GM12878 (cell line): ENCODE measurements around the gene CEP97. TPM values are rescaled to one million over a fixed set of nuclear protein-coding genes. Genes with fewer than 3 reads are reported as not detected.

Source experiments
- ATAC-seq: fragments of 200-7000 bp; cut with Tn5 transposase; 3 replicates; pipeline ENCODE4 v1.9.1; 2020; ENCODE audit warnings: mild to moderate bottlenecking, moderate library complexity
- BruUV-seq: library from RNA; stranded (reverse); fragments of 400-500 nt; replicated peaks from 2 replicates; lab custom pipeline; 2021; lab: Mats Ljungman, UMichigan
- CTCF ChIA-PET: fragments of 300-600 bp; sonication (Branson Sonifier 250); formaldehyde crosslinking; extraction: SDS; loops from one replicate; lab custom pipeline; 2021; ENCODE audit warnings: inconsistent platforms; lab: Yijun Ruan, JAX
- POLR2A ChIA-PET: fragments of 350-600 bp; formaldehyde crosslinking; extraction: SDS; loops from one replicate; lab custom pipeline; 2021; ENCODE audit warnings: inconsistent platforms; lab: Charles Lee
- RAD21 ChIA-PET: fragments of 300-600 bp; sonication (Branson Sonifier 250); formaldehyde crosslinking; loops from one replicate; lab custom pipeline; 2023; ENCODE audit warnings: antibody characterized with exemption; ENCODE audit not compliant: unreplicated experiment; lab: Charles Lee
- SMC1A ChIA-PET: fragments of 300-600 bp; sonication (Branson Sonifier 250); formaldehyde crosslinking; loops from one replicate; lab custom pipeline; 2023; ENCODE audit not compliant: unreplicated experiment, uncharacterized antibody; lab: Charles Lee
- DNase-seq: peaks from one replicate; pipeline ENCODE4 v3.0.0-alpha.2; 2011; ENCODE audit warnings: low read depth, low spot score
- FAIRE-seq: peaks from 3 replicates; lab custom pipeline; 2011; peaks lifted over from hg19 to GRCh38; lab: Jason Lieb, UNC
- H2AFZ ChIP-seq: 2 replicates; pipeline ENCODE4 v1.6.0; 2011; ENCODE audit warnings: low read depth, low read length, control low read depth; ENCODE audit not compliant: control insufficient read depth
- H3K27ac ChIP-seq: 2 replicates; pipeline ENCODE4 v1.5.1; 2011; ENCODE audit warnings: control low read depth; ENCODE audit not compliant: control insufficient read depth, insufficient read depth
- H3K27me3 ChIP-seq, 2 experiments: replicated peaks in 1 of 2; 2 replicates each; pipeline versions ENCODE4 v1.6.0 to v1.6.1; 2011; ENCODE audit warnings: low read length in 1 of 2; ENCODE audit not compliant: control insufficient read depth in 2 of 2, insufficient read depth in 2 of 2
- H3K36me3 ChIP-seq, 2 experiments: 2 replicates each; pipeline ENCODE4 v1.5.1; 2011; ENCODE audit warnings: low read length in 1 of 2; ENCODE audit not compliant: control insufficient read depth in 2 of 2, insufficient read depth in 2 of 2
- H3K4me1 ChIP-seq: 2 replicates; pipeline ENCODE4 v1.6.1; 2011; ENCODE audit warnings: mild to moderate bottlenecking, low read length, moderate library complexity, mixed read lengths; ENCODE audit not compliant: control insufficient read depth, insufficient read depth
- H3K4me2 ChIP-seq: 2 replicates; pipeline ENCODE4 v1.6.0; 2011; ENCODE audit warnings: control low read depth; ENCODE audit not compliant: control insufficient read depth, insufficient read depth
- H3K4me3 ChIP-seq: fragments of 200-600 bp; sonication (generic); 2 replicates; pipeline ENCODE4 v1.5.1; 2016
- H3K79me2 ChIP-seq: 2 replicates; pipeline ENCODE4 v1.6.0; 2011; ENCODE audit warnings: low read length; ENCODE audit not compliant: control insufficient read depth, insufficient read depth
- H3K9ac ChIP-seq: 2 replicates; pipeline ENCODE4 v1.8.0; 2011; ENCODE audit warnings: low read length, control low read depth, mixed read lengths; ENCODE audit not compliant: control insufficient read depth, insufficient read depth
- H3K9me3 ChIP-seq: replicated peaks from 3 replicates; pipeline ENCODE4 v1.5.1; 2011; ENCODE audit warnings: mild to moderate bottlenecking, low read length; ENCODE audit not compliant: control insufficient read depth, insufficient read depth
- H4K20me1 ChIP-seq: 2 replicates; pipeline ENCODE4 v1.6.0; 2011; ENCODE audit not compliant: control insufficient read depth, insufficient read depth
- CHD1 ChIP-seq: IDR thresholded peaks from 2 replicates; pipeline ENCODE4 v1.6.1; 2012; ENCODE audit warnings: low read depth, low read length, improper control_type of control experiment
- GABPA ChIP-seq: IDR thresholded peaks from 2 replicates; pipeline ENCODE4 v1.6.1; 2014; ENCODE audit warnings: antibody characterized with exemption, low read depth, mild to moderate bottlenecking, inconsistent platforms
- HCFC1 ChIP-seq: fragments of 150-350 bp; IDR thresholded peaks from 2 replicates; pipeline ENCODE4 v1.6.1; 2014; ENCODE audit warnings: low read length
- HDAC6 ChIP-seq: fragments of 200-600 bp; sonication (generic); IDR thresholded peaks from one replicate; pipeline ENCODE4 v1.8.0; 2017; ENCODE audit warnings: antibody characterized with exemption; ENCODE audit not compliant: unreplicated experiment
- HDGF ChIP-seq: fragments of 450-650 bp; IDR thresholded peaks from 2 replicates; pipeline ENCODE4 v1.6.1; 2016; ENCODE audit warnings: antibody characterized with exemption
- HSF1 ChIP-seq: fragments of 150-350 bp; IDR thresholded peaks from 2 replicates; pipeline ENCODE4 v1.6.1; 2014; ENCODE audit warnings: mild to moderate bottlenecking, low read depth, low read length
- IKZF2 ChIP-seq, 2 experiments: fragments of 450-650 bp; IDR thresholded peaks; 2 replicates each; pipeline ENCODE4 v1.6.1; 2017; ENCODE audit warnings: mild to moderate bottlenecking in 2 of 2, moderate library complexity in 2 of 2
- KAT2A ChIP-seq: conservative IDR thresholded peaks from 2 replicates; pipeline ENCODE4 v1.6.1; 2011; ENCODE audit warnings: low read depth, low read length; ENCODE audit not compliant: control insufficient read depth
- KLF5 ChIP-seq: fragments of 450-650 bp; IDR thresholded peaks from 2 replicates; pipeline ENCODE4 v1.6.1; 2014; ENCODE audit warnings: mild to moderate bottlenecking; ENCODE audit not compliant: partially characterized antibody
- MEF2B ChIP-seq: fragments of 450-650 bp; IDR thresholded peaks from 2 replicates; pipeline ENCODE4 v1.6.1; 2018; ENCODE audit warnings: mild to moderate bottlenecking, moderate library complexity; ENCODE audit not compliant: partially characterized antibody, poor library complexity, severe bottlenecking
- MYB ChIP-seq: fragments of 150-350 bp; IDR thresholded peaks from 2 replicates; pipeline ENCODE4 v1.6.1; 2014; ENCODE audit warnings: mild to moderate bottlenecking, low read depth, low read length, borderline replicate concordance
- RCOR1 ChIP-seq: conservative IDR thresholded peaks from 2 replicates; pipeline ENCODE4 v1.6.1; 2012; ENCODE audit warnings: low read depth, low read length, improper control_type of control experiment
- SIX5 ChIP-seq: IDR thresholded peaks from 2 replicates; pipeline ENCODE4 v1.6.1; 2011; ENCODE audit warnings: mild to moderate bottlenecking, low read depth, low read length, moderate library complexity; ENCODE audit not compliant: severe bottlenecking
- SP1 ChIP-seq: IDR thresholded peaks from one replicate; pipeline ENCODE4 v1.6.1; 2011; ENCODE audit warnings: low read depth, low read length
- WRNIP1 ChIP-seq: IDR thresholded peaks from 2 replicates; pipeline ENCODE4 v1.6.1; 2011; ENCODE audit warnings: low read depth, low read length, improper control_type of control experiment, borderline replicate concordance
- ZBTB11 ChIP-seq: fragments of 450-650 bp; formaldehyde crosslinking; IDR thresholded peaks from 2 replicates; pipeline ENCODE4 v1.5.0; 2022; ENCODE audit warnings: mild to moderate bottlenecking, missing genetic modification characterization
- ZNF592 ChIP-seq: fragments of 450-650 bp; IDR thresholded peaks from 2 replicates; pipeline ENCODE4 v1.6.1; 2017; ENCODE audit warnings: mild to moderate bottlenecking, moderate library complexity
- WGBS: methylation state at CpG from one replicate; pipeline ENCODE4 v1.1.6; 2016; ENCODE audit warnings: low lambda C conversion rate; ENCODE audit not compliant: insufficient replicate concordance, insufficient coverage; ENCODE audit errors: missing lambda C conversion rate; 5-methylcytosine and 5-hydroxymethylcytosine counted together
- in situ Hi-C: fragments of 300-500 bp; cut with MboI; formaldehyde crosslinking; loops from 9 replicates; pipeline ENCODE4 v1.14.3; 2018; ENCODE audit warnings: mixed read lengths
- intact Hi-C: fragments of 100-400 bp; cut with micrococcal nuclease; formaldehyde crosslinking; loops from one replicate; pipeline ENCODE4 v1.14.2; 2022; ENCODE audit not compliant: unreplicated experiment
- polyA plus RNA-seq, 11 experiments: library from polyadenylated mRNA; depleted of rRNA in 4 of 11; unstranded in 6 of 11; stranded (reverse) in 5 of 11; fragments of >200 nt; fragmentation: Nextera tagmentation in 4 of 11; fragmentation: Illumina TruSeq in 1 of 11; extraction: Ambion mirVana in 4 of 11; extraction: Trizol in 1 of 11; gene quantifications; 1 replicate in 1 of 11; 2 replicates in 10 of 11; pipeline versions ENCODE4 v1.2.1 to v1.2.3, GENCODE V29; 2011 to 2016; ENCODE audit warnings: inconsistent platforms in 2 of 11, missing spikeins in 2 of 11, low read depth in 1 of 11
- total RNA-seq, 4 experiments: library from RNA; depleted of rRNA in 3 of 4; stranded (reverse); fragments of >200 nt in 3 of 4; fragmentation: Illumina TruSeq in 1 of 4; extraction: Trizol in 1 of 4; gene quantifications; 2 replicates each; pipeline versions ENCODE4 v1.2.1 to v1.2.3, GENCODE V29; 2013 to 2021

CEP97 gene
- total and polyA plus RNA-seq, 10 of the 15 experiments (the other 5 are each of a cell fraction or from before 2014, with no cell fraction given): 1.9 to 13.7 (median 5.8) TPM

GRCh38 chr3:101689286-101689685 lies 35.1 kb upstream of the CEP97 start:
- DNase-seq: no peak
- SMC1A ChIA-PET: interaction anchor here (0.6 kb wide), 1 partner anchor 119 kb away, joined by 4 read pairs; no protein-coding TSS in a partner anchor
- Histone ChIP-seq H3K79me2 (peaks cover 25% of the 10 kb centered on the region), H3K27ac (no peak overlapping the region), H2AFZ (no peak overlapping the region), H3K9me3 (no peaks in the 10 kb centered on the region), H3K4me3 (no peak overlapping the region), H4K20me1 (no peaks in the 10 kb centered on the region), H3K4me2 (no peak overlapping the region), H3K9ac (no peak overlapping the region), H3K4me1 (peaks cover 9% of the 10 kb centered on the region), H3K27me3 (no peaks in the 10 kb centered on the region), H3K36me3 (no peaks in the 10 kb centered on the region)
- in situ Hi-C loops (loop anchor here (5.0 kb wide), 1 partner anchor 538 kb away; no protein-coding TSS in a partner anchor), intact Hi-C loops (no loop called here)
- RAD21 ChIA-PET: interaction anchor here (2.4 kb wide), 1 partner anchor 536 kb away, joined by 8 read pairs; no protein-coding TSS in a partner anchor
- ATAC-seq: no peak
- 98% methylated on average over 2 of the region's 2 CpGs for WGBS
- POLR2A ChIA-PET: no interaction called here
- CTCF ChIA-PET: interaction anchor here (0.9 to 1.4 kb wide), 2 partner anchors 17 to 114 kb away, joined by 3 read pairs; no protein-coding TSS in a partner anchor
- FAIRE-seq: no peak
- no TSS peak for BruUV-seq
- TF ChIP-seq IKZF2 (IDR thresholded peaks at IDR 0.05) (no peak), MYB (no peak), KLF5 (no peak), ZNF592 (no peak), SIX5 (no peak), MEF2B (no peak), RCOR1 (no peak), HDAC6 (no peak), HSF1 (no peak), KAT2A (no peak), GABPA (no peak), ZBTB11 (CRISPR knock-in tag) (no peak), WRNIP1 (no peak), HCFC1 (no peak), SP1 (no peak), CHD1 (no peak), HDGF (no peak)
